ENCODE data around the gene STRBP. TPM values are rescaled to one million over a fixed set of nuclear protein-coding genes. Genes with fewer than 3 reads are reported as not detected.

STRBP gene
- total RNA-seq, 1 experiment from 2014 or later: 74.0 TPM

DNA sequence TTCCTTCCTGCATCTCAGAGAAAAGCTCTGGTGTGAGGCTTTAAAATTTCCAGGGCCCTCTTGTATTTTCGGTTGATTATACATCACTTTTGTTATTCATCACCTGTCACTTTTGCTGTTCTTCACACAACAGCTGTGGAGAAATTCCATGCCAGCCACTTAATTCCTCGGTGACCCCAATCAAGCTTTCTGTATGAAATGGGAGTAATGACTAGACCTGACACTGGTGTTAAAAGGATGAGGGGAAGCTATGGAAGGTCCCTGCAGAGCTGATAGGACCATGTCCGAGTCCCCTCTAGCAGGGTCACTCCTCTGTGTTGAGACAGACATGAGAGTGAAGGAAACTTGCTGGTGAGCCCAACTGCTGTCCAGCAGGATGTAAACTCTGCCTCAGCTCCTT, 175.2 kb downstream of the STRBP start:
- H2BK5ac ChIP-seq (ENCODE audit: insufficient read length, low read length): no peak overlapping the region
- H3K9me3 ChIP-seq (ENCODE audit: control insufficient read depth, low read depth, low read length): no peaks in the 10 kb centered on the region
- no peak overlapping the region for H2BK12ac ChIP-seq (ENCODE audit: insufficient read length, low read depth, low read length)
- no peak overlapping the region for H3K56ac ChIP-seq (ENCODE audit: insufficient read length, low read depth, low read length)
- Mint-ChIP-seq H3K4me1 (peaks cover 19 to 21% of the 10 kb centered on the region in 2 experiments), H3K4me3 (no peak overlapping the region), H3K27ac (peak overlapping the region in 1 of 3 experiments; percentile 23; a peak in 1 of 7 replicates), H3K36me3 (ENCODE audit: insufficient read depth in 1 of 3, low read depth in 3 of 3) (peaks cover 29 to 80% (median 64%) of the 10 kb centered on the region in 3 experiments; a peak in 6 of 7 replicates), H3K27me3 (ENCODE audit: low read depth) (no peaks in the 10 kb centered on the region), H3K9me3 (no peaks in the 10 kb centered on the region)
- H3K4ac ChIP-seq (ENCODE audit: low read depth, low read length): no peak overlapping the region
- H4K20me1 ChIP-seq (ENCODE audit: control insufficient read depth, insufficient read depth, insufficient read length): no peaks in the 10 kb centered on the region
- H4K91ac ChIP-seq (ENCODE audit: insufficient read length, low read depth, low read length): no peak overlapping the region
- no peak overlapping the region for H4K5ac ChIP-seq (ENCODE audit: insufficient read length, low read depth, low read length)
- H3T11ph ChIP-seq (ENCODE audit: low read length): no peak overlapping the region
- no peak overlapping the region for H3K23ac ChIP-seq (ENCODE audit: insufficient read length, low read depth, low read length)
- TF ChIP-seq, protein P1, sequence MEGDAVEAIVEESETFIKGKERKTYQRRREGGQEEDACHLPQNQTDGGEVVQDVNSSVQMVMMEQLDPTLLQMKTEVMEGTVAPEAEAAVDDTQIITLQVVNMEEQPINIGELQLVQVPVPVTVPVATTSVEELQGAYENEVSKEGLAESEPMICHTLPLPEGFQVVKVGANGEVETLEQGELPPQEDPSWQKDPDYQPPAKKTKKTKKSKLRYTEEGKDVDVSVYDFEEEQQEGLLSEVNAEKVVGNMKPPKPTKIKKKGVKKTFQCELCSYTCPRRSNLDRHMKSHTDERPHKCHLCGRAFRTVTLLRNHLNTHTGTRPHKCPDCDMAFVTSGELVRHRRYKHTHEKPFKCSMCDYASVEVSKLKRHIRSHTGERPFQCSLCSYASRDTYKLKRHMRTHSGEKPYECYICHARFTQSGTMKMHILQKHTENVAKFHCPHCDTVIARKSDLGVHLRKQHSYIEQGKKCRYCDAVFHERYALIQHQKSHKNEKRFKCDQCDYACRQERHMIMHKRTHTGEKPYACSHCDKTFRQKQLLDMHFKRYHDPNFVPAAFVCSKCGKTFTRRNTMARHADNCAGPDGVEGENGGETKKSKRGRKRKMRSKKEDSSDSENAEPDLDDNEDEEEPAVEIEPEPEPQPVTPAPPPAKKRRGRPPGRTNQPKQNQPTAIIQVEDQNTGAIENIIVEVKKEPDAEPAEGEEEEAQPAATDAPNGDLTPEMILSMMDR (conservative IDR thresholded peaks at IDR 0.05): no peak
- DNase-seq: no peak
- no peaks in the 10 kb centered on the region for H3K79me2 ChIP-seq (ENCODE audit: insufficient read depth, low read length)
- H2AK5ac ChIP-seq (ENCODE audit: insufficient read length, low read length): no peak overlapping the region
- no peaks in the 10 kb centered on the region for H3K27me3 ChIP-seq (ENCODE audit: insufficient read depth, low read length)
- H3K4me2 ChIP-seq (ENCODE audit: insufficient read depth, insufficient read length, low read length): no peak overlapping the region
- H3K18ac ChIP-seq (ENCODE audit: insufficient read length, low read depth, low read length): no peak overlapping the region
- no peak overlapping the region for H2BK20ac ChIP-seq (ENCODE audit: low read depth, low read length, poor library complexity, severe bottlenecking)
- peaks cover 11% of the 10 kb centered on the region; the same call in 1 of the 2 replicates for H3K4me1 ChIP-seq (ENCODE audit: insufficient read depth, low read length)
- no peak overlapping the region for H4K8ac ChIP-seq (replicated peaks; ENCODE audit: insufficient read length, low read depth, low read length)
- no peaks in the 10 kb centered on the region for H3K23me2 ChIP-seq (ENCODE audit: insufficient read length, low read depth, low read length, poor library complexity, severe bottlenecking)
- H3K27ac ChIP-seq (ENCODE audit: insufficient read length, low read depth, low read length): no peak overlapping the region
- WGBS (ENCODE audit: extremely low coverage, insufficient read length, low lambda C conversion rate): no CpG with 5 or more reads among the region's 3 CpGs
- H2AFZ ChIP-seq (ENCODE audit: low read length): no peak overlapping the region
- H2BK120ac ChIP-seq (ENCODE audit: low read depth, low read length, poor library complexity, severe bottlenecking): no peak overlapping the region
- no peak overlapping the region for H2BK15ac ChIP-seq (ENCODE audit: low read depth, low read length)
- no peak overlapping the region for H3K14ac ChIP-seq (ENCODE audit: insufficient read depth, low read length)
- no peaks in the 10 kb centered on the region for H3K79me1 ChIP-seq (ENCODE audit: insufficient read depth, low read depth, low read length, poor library complexity, severe bottlenecking)
- H3K9ac ChIP-seq (ENCODE audit: extremely low read depth, insufficient read length, low read length): no peak overlapping the region
